NOMO-1 treated with dmso at 0.1 percent for 144 hours (cell line): ENCODE measurements around the gene TRIM3.

Experiments used
- DNase-seq: peaks from one replicate; lab custom pipeline; 2025; ENCODE audit not compliant: unreplicated experiment; lab: John Stamatoyannopoulos, UW

The TRIM3 gene

DNA sequence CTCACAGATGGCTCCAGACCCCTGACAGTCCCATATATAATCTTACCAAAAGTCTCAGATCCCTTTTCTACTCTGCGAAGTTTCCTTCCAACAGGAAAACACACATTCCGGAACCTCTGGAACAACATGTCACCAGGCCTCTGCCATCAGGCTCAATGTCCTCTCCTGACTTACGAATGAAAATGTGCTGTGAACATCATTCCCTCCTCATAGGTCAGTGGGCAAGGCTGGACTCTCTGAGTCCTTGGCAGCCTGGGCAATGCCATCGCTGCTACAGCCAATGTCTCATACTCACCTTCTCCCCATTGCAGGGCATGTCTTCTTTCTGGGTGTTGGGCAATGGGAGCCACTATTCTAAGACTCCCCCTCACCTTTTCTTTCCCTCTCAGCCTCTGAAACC is 31.3 kb downstream of the TRIM3 start:
- DNase-seq, result no peak

DNA sequence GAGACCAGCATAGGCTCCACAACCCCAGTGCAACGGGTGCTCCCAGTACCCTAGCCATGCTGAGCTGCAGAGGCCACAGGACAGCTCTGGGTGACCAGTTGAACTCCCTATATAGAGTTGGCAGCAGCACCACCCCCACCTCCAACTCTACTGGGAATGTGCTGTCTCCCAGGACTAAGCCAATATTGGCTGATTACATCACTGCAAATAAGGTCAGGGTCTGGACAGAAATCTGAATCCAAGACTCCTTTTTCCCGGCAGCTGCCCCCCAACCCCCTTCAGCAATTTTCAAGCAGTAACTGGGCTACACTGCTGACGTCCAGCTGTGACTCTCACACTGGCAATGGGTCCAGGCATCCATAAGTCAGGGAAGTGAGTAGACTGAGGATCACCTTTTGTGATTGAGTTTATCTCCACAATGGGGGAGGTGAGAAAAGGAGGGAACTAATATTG is 32.8 kb downstream of the TRIM3 start, which contains the start of gene HPX:
Gene HPX (minus strand): TSS at position 82 of the 453 bp plus-strand sequence. CDS start 24 bp downstream, at position 58.
- no peak for DNase-seq

- DNase-seq, result peak; percentile 28
Measured at GRCh38 chr11:6438979-6439571, 34.7 kb downstream of the TRIM3 start.

DNA sequence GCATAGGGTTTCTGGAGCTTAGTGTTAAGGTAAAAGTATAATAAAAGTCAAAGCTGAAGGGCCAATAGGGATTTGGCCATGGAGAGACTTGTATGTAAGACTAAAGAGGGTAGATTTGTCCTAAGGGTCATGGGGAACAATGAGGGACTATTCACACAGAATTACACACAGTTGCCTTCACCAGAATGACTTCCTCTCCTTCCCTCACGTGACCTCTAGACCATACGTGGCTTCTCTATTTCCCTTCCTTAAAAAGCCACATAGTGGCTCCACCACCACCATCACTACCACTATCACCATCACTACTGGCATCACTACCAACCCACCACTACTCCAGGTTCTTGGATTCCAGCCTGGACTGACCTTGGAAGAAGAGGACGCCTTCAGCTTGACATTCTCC is 35.7 kb downstream of the TRIM3 start:
- DNase-seq, result peak; percentile 31

DNA sequence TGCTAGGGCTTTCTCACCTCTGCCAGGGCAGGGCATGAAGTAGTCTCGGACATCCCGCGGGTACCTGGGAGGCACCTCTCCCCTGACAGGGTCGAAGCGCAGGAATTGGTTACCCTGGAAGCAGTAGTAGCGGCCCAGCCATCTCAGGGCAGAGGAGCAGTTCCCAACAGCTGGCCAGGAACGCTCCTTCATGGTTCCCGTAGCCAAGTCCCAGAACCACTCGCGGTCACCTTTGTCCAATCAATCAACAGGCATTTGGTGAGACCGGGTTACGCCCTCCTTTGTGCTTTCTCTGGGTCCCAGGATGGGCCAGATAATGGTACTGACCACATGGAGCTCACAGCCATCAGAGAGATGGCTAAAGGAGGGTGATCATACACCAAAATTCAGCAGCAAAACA is 36.3 kb downstream of the TRIM3 start:
- no peak for DNase-seq

DNA sequence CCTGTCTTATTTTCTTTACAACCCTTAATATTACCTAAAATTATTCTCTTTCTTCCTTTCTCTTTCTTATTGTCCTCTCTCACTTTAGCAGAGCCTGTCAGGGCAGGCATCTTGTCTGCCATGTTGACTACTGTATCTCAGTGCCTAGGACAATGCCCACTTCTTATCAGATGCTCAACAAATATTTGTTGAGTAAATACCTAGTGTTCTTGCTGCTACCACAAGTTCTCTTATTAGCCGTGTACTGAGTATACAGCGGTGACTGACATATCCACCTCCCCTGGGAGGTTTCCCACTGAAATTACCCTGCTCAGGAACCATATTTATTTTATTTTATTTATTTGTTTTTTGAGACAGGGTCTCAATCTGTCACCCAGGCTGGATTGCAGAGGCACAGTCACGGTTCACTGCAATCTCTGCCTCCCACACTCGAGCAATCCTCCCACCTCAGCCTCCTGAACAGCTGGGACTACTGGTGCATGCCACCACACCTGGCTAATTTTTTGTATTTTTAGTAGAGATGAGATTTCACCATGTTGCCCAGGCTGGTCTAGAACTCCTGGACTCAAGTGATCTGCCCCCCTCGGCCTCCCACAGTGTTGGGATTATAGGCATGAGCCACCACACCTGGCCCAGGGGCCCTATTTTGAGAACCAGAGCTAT is 39.6 kb downstream of the TRIM3 start:
- no peak for DNase-seq

DNA sequence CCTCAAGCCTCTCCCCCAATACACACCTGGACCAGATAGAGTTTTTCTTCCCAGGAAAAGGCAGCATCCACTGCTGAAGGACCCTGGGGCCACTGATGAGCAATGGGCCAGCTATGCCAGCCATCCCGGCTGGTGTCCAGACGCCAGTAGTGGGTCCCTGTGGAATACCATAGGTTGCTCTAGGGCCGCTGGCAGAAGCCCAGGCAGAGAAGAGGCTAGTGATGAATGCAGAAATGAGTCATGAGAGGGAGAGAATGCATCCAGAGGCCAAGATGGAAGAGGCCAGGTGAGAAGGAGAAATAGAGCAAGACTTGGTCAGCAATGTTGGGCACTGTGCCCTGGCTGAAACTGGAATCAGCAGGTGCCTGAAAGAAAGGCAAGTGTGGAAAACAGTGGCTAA is 41.9 kb downstream of the TRIM3 start:
- DNase-seq, result no peak

GRCh38 chr11:6427516-6427915 is 46.2 kb downstream of the TRIM3 start:
- DNase-seq, result no peak

DNA sequence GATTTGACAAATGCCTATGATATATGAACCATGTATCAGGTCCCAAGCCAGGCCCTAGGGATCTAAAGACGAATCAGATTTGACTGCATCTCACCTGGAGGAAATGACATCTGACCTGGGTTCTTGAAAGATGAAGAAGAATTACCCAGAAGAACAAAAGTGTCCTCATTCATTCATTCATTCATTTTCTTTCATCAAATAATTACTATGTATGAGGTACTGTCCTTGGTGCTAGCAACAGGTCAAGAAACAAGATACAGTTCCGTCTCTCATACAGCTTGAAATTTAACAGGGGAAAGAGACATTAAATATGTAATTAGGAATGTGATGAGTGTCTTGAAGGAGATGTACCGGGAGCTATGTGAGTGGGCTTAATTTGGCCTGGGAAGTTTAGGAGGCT is 53.1 kb downstream of the TRIM3 start:
- DNase-seq, result no peak

DNA sequence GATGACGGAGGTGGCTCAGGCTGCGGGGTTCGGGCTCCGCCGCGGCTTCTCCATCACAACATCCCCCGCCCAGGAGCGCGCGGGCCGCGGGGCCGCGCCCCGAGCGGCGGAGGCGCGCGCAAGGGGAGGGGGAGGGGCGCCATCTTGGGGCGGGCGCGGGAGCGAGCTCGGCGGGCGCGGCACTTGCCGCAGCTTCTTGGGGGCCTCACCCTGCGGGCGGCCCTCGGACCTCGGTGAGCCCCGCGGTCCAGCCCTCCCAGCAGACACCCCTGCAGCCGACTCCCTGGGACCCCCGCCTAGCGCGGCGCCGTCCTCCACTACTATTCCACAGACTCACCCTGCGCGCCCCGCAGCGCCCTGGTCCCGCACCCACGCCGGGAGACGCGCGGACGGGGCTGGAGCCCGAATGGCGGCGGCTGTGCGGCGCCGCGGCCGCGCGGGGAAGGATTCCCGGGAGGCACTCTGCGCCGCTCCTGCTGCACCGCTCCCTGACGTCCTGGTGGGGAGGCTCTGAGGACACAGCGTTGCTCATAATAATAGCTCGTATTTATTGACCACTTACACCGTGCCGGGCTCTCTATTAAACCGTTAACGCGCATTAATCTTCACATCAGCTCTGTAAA is 54.6 kb downstream of the TRIM3 start, which contains the start of gene APBB1:
Gene APBB1 (minus strand): TSS at position 86 of the 623 bp plus-strand sequence. CDS start 7,747 bp downstream, outside the sequence.
- no peak for DNase-seq

DNA sequence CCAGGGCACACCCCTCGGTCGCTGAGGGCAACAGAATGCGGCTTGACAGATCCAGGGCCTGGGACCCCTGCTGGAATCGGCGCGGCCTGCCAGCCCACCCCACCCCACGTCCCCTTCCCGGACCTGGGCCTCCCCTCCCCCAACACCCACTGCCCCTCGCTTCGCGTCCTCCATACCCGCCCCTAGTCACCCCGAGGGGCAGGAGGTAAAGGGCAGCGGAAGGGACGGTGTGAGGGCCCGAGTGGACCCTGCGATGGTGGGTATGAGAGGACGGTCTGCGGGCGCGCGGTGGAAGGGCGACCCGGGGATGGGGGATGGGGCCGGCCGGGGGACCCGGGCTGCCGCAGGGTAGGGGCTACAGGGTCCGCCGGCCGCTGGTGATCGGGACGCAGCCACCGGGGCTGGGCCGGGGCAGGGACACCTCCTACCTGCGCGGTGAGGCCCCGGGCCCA is 55.2 kb downstream of the TRIM3 start:
- DNase-seq, result no peak

DNA sequence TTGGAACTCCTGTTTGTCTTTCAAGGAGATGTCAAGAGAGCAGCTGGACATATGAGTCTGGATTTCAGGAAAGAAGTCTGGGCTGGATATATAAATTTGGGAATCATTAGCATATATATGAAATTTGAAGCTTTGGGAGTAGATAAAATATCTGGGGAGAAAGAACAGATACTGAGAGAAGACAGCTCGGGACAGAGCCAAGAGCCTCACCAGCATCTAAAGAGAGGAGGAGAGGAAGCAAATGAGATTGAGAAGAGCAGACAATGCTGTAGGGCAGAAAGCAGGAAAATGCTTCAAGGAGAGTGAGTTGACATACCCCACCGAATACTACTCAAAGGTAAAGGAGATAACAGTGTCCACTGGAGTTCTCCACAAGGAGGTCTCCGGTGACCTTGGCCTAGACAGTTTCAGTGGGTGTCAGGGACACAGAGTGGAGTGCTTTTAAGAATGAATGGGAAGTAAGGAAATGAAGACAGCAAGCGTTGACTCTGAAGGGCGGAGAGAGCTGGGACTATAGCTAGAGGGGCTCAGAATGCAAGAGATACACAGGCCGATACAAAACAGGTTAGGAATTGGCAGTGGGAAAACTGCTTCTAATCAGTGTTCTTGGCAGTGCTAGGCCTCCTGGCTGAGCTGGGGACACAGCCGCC is 55.7 kb downstream of the TRIM3 start:
- DNase-seq, result no peak

- DNase-seq, result no peak
Measured at GRCh38 chr11:6415797-6416196, 57.9 kb downstream of the TRIM3 start.

DNA sequence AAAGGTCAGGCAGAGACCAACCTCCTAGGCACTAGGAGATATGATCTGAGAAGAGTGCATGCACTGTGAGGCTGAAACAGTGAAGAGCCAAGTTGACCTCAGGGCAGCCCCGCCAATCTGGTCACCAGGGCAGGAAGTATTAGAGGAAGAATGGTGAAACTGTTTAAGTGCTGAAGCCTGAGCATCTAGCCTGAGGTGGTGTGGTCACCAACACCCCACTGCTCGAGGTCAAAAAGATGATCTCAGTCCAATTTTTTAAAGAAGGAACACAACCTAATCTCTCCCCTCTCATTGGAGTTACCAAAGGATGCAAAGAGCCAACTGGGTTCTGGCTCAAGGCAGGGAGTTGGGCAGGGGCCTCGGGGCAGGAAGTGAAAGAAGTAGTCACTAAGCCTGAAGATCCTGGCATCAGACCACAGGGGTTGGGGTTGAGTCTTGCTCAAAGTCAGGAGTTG is 58.8 kb downstream of the TRIM3 start:
- DNase-seq, result peak; percentile 45

DNA sequence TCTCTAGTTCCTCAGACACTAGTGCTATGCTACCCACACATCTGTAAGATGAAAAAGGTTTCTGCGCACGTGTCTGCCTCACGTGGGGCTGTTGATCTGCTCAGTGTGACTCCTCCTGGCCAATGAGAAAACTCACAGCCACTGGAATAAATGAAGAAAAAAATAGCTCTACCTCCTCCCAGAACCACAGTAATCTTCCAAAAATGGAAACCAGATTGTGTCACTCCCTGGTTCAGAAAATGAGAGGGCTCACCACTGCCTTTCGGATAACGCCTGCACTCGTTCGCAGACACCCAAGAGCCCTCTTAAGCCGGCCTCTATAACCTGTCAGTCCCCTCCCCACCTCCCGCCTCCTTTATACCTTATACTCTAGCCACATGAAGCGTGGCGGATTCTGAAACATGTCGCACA is 59.9 kb downstream of the TRIM3 start:
- no peak for DNase-seq

GRCh38 chr11:6411594-6412031 is 62.1 kb downstream of the TRIM3 start:
- no peak for DNase-seq

GRCh38 chr11:6410695-6411430 is 62.9 kb downstream of the TRIM3 start:
- DNase-seq, result no peak

DNA sequence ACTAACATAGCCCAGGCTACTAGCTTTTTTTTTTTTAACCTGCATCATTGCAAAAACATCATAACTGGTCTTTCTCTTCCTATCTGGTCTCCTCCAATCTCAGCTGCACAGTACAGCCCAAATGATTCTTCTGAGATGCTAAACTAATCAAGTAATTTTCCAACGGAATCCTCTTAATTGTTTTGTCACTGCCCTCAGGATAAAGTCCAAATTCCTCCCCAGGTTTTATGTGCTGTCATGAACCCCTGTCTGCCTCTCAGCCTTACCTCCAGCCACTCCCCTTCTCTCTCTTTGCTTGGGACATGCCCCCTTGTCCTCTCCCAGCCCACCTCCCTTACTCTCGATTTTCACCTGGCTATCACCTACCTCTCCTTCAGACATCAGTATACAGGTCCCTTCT is 67.4 kb downstream of the TRIM3 start:
- no peak for DNase-seq

DNA sequence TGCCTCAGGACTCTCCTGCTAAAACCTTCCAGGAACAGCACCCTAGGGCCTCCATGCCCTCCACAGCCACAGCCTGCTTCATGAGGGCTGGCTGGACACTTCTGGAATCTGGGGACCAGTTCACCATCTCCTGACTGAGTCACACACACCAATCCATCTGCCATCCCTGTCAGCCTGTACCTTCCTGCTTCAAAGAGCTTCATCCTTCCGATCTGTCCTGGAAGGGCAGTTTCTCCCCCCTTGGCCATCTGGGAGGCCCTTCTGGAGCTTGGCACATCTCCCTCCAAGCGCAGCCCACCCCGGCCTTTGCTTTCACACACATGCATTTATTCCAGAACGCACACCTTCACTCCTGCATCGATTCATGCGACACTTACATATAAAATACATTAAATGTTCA is 67.9 kb downstream of the TRIM3 start:
- DNase-seq, result no peak

DNA sequence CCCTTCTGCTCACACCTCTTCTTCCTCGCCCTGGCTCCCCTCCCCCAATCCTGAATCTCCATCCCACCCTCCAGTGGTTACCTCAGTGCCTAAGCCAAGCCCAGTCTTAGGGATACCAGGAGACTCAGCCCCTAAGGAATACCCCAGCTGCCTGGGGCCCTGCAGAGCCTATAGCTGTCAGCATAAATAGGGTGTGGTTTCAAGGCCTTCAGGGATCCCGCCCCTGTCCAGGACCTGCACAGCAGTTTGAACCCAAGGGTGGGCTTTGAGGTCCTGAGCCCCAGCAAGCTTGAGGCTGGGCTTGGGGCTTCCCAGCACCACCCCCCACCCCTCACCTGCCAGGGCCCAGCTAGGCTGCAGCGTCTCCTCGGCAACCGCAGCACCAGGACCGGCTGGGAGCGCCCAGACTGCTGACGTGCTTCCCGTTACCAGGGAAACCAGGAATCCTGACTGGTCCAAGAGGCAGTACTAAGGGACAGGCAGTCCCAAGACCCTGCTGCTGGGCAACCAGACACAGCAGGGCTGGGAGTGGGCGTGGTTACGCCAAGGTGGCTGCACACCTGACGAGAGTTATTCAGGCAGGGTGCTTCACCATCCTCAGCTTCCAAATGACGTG is 68.6 kb downstream of the TRIM3 start:
- DNase-seq, result no peak
